Measurements from ENCODE around the gene EVI5L. TPM values are rescaled to one million over a fixed set of nuclear protein-coding genes. Genes with fewer than 3 reads are reported as not detected.

EVI5L gene
- polyA plus RNA-seq, 1 of the 3 experiments (the other 2 are of a cell fraction), result 9.7 TPM

GRCh38 chr19:7787602-7788177 lies 42.3 kb upstream of the EVI5L start (continued):
- TF ChIP-seq NRF1 (IDR thresholded peaks at IDR 0.05; ENCODE audit: low read depth, low read length) (no peak), SIN3A (IDR thresholded peaks at IDR 0.05; ENCODE audit: borderline replicate concordance, low read depth, low read length) (no peak), POLR2AphosphoS5 (IDR thresholded peaks at IDR 0.05; ENCODE audit: low read depth, low read length) (no peak), IRF3 (IDR thresholded peaks at IDR 0.05; ENCODE audit: low read depth, low read length) (no peak), SMC3 (IDR thresholded peaks at IDR 0.05; ENCODE audit: low read depth, low read length) (no peak), TEAD4 (IDR thresholded peaks at IDR 0.05; ENCODE audit: borderline replicate concordance, insufficient read depth) (no peak), GABPA (IDR thresholded peaks at IDR 0.05; ENCODE audit: low read depth) (no peak), TAF1 (IDR thresholded peaks at IDR 0.05; ENCODE audit: borderline replicate concordance, low read depth, low read length) (no peak)

GRCh38 chr19:7788178-7788932 lies 41.7 kb upstream of the EVI5L start:
- Histone ChIP-seq H3F3A (replicated peaks; ENCODE audit: insufficient read depth) (no peaks in the 10 kb centered on the region), H3K36me3 (replicated peaks in 1 of 2; ENCODE audit: control insufficient read depth in 1 of 2, insufficient read depth in 2 of 2, low read length in 1 of 2) (no peaks in the 10 kb centered on the region), H4K20me1 (ENCODE audit: insufficient read depth) (no peaks in the 10 kb centered on the region), H3K79me2 (ENCODE audit: insufficient read depth) (no peaks in the 10 kb centered on the region), H3K27me3 (ENCODE audit: insufficient read depth) (peaks cover 61% of the 10 kb centered on the region), H3K4me1 (ENCODE audit: control insufficient read depth in 1 of 2, insufficient read depth in 2 of 2, low read depth in 1 of 2, low read length in 1 of 2) (no peaks in the 10 kb centered on the region), H3K4me3 (ENCODE audit: low read depth in 2 of 2, low read length in 1 of 2) (no peak overlapping the region), H2AFZ (ENCODE audit: low read depth) (no peak overlapping the region), H3K4me2 (no peak overlapping the region), H3K9ac (no peak overlapping the region), H3K9me3 (no peaks in the 10 kb centered on the region), H3K9me2 (no peaks in the 10 kb centered on the region), H3K27ac (ENCODE audit: low read depth in 2 of 2, low read length in 1 of 2) (no peak overlapping the region)
- POLR2A ChIA-PET, result no interaction called here
- CTCF ChIA-PET, result interaction anchor here (1.5 to 2.9 kb wide), 3 partner anchors 11 to 220 kb away, joined by 4 to 11 read pairs (median 8); no protein-coding TSS in a partner anchor
- no peak for DNase-seq
- TF ChIP-seq RFX5 (IDR thresholded peaks at IDR 0.05; ENCODE audit: low read length) (no peak), CHD2 (IDR thresholded peaks at IDR 0.05; ENCODE audit: low read length, partially characterized antibody) (no peak), NFIC (IDR thresholded peaks at IDR 0.05; ENCODE audit: borderline replicate concordance) (no peak)
- 2% methylated on average over 10 of the region's 67 CpGs for WGBS (ENCODE audit: low lambda C conversion rate)

GRCh38 chr19:7788933-7789323 lies 41.1 kb upstream of the EVI5L start:
- no peaks in the 10 kb centered on the region for H3K79me2 ChIP-seq (ENCODE audit: insufficient read depth)
- no peak overlapping the region for H3K9ac ChIP-seq
- H3K4me2 ChIP-seq, result no peak overlapping the region
- H4K20me1 ChIP-seq (ENCODE audit: insufficient read depth), result no peaks in the 10 kb centered on the region
- H3K36me3 ChIP-seq (replicated peaks in 1 of 2; ENCODE audit: control insufficient read depth in 1 of 2, insufficient read depth in 2 of 2, low read length in 1 of 2), result no peaks in the 10 kb centered on the region
- ChIA-PET CTCF (interaction anchor here (1.6 to 2.9 kb wide), 2 partner anchors 10 to 220 kb away, joined by 4 to 11 read pairs; no protein-coding TSS in a partner anchor), POLR2A (no interaction called here)
- no peaks in the 10 kb centered on the region for H3K9me2 ChIP-seq
- H3K4me3 ChIP-seq (ENCODE audit: low read depth in 2 of 2, low read length in 1 of 2), result no peak overlapping the region
- no peak for DNase-seq
- WGBS (ENCODE audit: low lambda C conversion rate), result 0% methylated on average over 1 of the region's 23 CpGs
- H2AFZ ChIP-seq (ENCODE audit: low read depth), result no peak overlapping the region
- H3K27ac ChIP-seq (ENCODE audit: low read depth in 2 of 2, low read length in 1 of 2), result no peak overlapping the region
- no peaks in the 10 kb centered on the region for H3K9me3 ChIP-seq
- no peaks in the 10 kb centered on the region for H3F3A ChIP-seq (replicated peaks; ENCODE audit: insufficient read depth)
- H3K27me3 ChIP-seq (ENCODE audit: insufficient read depth), result peaks cover 56% of the 10 kb centered on the region
- no peaks in the 10 kb centered on the region for H3K4me1 ChIP-seq (ENCODE audit: control insufficient read depth in 1 of 2, insufficient read depth in 2 of 2, low read depth in 1 of 2, low read length in 1 of 2)
- TF ChIP-seq RFX5 (IDR thresholded peaks at IDR 0.05; ENCODE audit: low read length) (no peak), SMC3 (IDR thresholded peaks at IDR 0.05; ENCODE audit: low read depth, low read length) (no peak), RCOR1 (IDR thresholded peaks at IDR 0.05; ENCODE audit: low read length) (no peak), EP300 (IDR thresholded peaks at IDR 0.05; ENCODE audit: borderline replicate concordance in 1 of 2, low read depth in 1 of 2, low read length in 1 of 2) (no peak), REST (IDR thresholded peaks at IDR 0.05; ENCODE audit: low read depth, low read length) (no peak), NFIC (IDR thresholded peaks at IDR 0.05; ENCODE audit: borderline replicate concordance) (no peak), POLR2AphosphoS5 (IDR thresholded peaks at IDR 0.05; ENCODE audit: low read depth, low read length) (no peak), CTCF (IDR thresholded peaks at IDR 0.05) (no peak), ELF1 (IDR thresholded peaks at IDR 0.05) (no peak)
